Activated T-cell treated with anti-CD3 and anti-CD28 coated beads, Interleukin-2, amount 50 U/mL, for 72 hours (primary cell): Measurements from ENCODE around the gene SLFN14. TPM values are rescaled to one million over a fixed set of nuclear protein-coding genes. Genes with fewer than 3 reads are reported as not detected.

Experiments used
- total RNA-seq, 2 donors: library from RNA; stranded (reverse); gene quantifications; one replicate each; pipeline ENCODE4 v1.2.3, GENCODE V29; 2022

Gene SLFN14
- total RNA-seq, 2 donors from 2014 or later: not detected

Other genes starting within 250 kb of the SLFN14 start
- gene SLFN11, start 187.2 kb downstream of the SLFN14 start, total RNA-seq: 10 to 100 TPM; 37.1 to 64.7 TPM
- gene SLFN12, start 128.3 kb downstream of the SLFN14 start, total RNA-seq: 1 to 10 TPM; 9.1 to 9.8 TPM
- gene SLFN13, start 112.1 kb downstream of the SLFN14 start, total RNA-seq: 10 to 100 TPM; 45.8 to 57.3 TPM
- gene SLFN12L, start 23.1 kb downstream of the SLFN14 start, total RNA-seq: 10 to 100 TPM; 59.0 to 73.6 TPM
- gene PEX12, start 17.8 kb upstream of the SLFN14 start, total RNA-seq: 1 to 10 TPM; 7.2 to 7.3 TPM
- 100 to 1,000 TPM; 167 to 179 TPM for gene AP2B1, start 26.5 kb upstream of the SLFN14 start, total RNA-seq
- 1 to 10 TPM in 1 of 2 donors, under 1 TPM in 1; 0.32 to 1.3 TPM for gene RASL10B, start 170.8 kb upstream of the SLFN14 start, total RNA-seq
- under 1 TPM; 0.09 to 0.17 TPM for gene GAS2L2, start 192.4 kb upstream of the SLFN14 start, total RNA-seq
- not detected for gene C17orf50, start 200.1 kb upstream of the SLFN14 start, total RNA-seq
- gene MMP28, start 234.8 kb upstream of the SLFN14 start, total RNA-seq: under 1 TPM in 1 of 2 donors, not detected in 1; 0.96 TPM
- gene TAF15, start 248.7 kb upstream of the SLFN14 start, total RNA-seq: 100 to 1,000 TPM; 310 to 312 TPM